Endothelial cell (in vitro differentiated cells): ENCODE data around the gene SEC14L2. TPM values are rescaled to one million over a fixed set of nuclear protein-coding genes. Genes with fewer than 3 reads are reported as not detected.

ENCODE experiments used
- DNase-seq: peaks from one replicate; pipeline ENCODE4 v3.0.0; 2021; ENCODE audit warnings: low spot score
- H3K27ac Mint-ChIP-seq: one replicate; pipeline ENCODE4 v1.8.0; 2021; ENCODE audit warnings: mixed read lengths, inconsistent platforms; ENCODE audit not compliant: unreplicated experiment
- H3K27me3 Mint-ChIP-seq: one replicate; pipeline ENCODE4 v1.8.0; 2021; ENCODE audit warnings: mild to moderate bottlenecking, moderate library complexity, mixed read lengths, inconsistent platforms; ENCODE audit not compliant: unreplicated experiment
- H3K36me3 Mint-ChIP-seq: one replicate; pipeline ENCODE4 v1.8.0; 2021; ENCODE audit warnings: mild to moderate bottlenecking, low read depth, mixed read lengths, inconsistent platforms; ENCODE audit not compliant: unreplicated experiment
- H3K4me1 Mint-ChIP-seq: one replicate; pipeline ENCODE4 v1.8.0; 2021; ENCODE audit warnings: mild to moderate bottlenecking, mixed read lengths, inconsistent platforms; ENCODE audit not compliant: unreplicated experiment
- H3K4me3 Mint-ChIP-seq: one replicate; pipeline ENCODE4 v1.8.0; 2021; ENCODE audit warnings: mild to moderate bottlenecking, mixed read lengths, inconsistent platforms; ENCODE audit not compliant: unreplicated experiment
- H3K9me3 Mint-ChIP-seq: one replicate; pipeline ENCODE4 v1.8.0; 2021; ENCODE audit warnings: mixed read lengths, inconsistent platforms; ENCODE audit not compliant: unreplicated experiment
- CTCF ChIP-seq: fragments of 200-600 bp; sonication (generic); IDR thresholded peaks from one replicate; pipeline ENCODE4 v1.5.0; 2021; ENCODE audit warnings: antibody characterized with exemption; ENCODE audit not compliant: unreplicated experiment
- total RNA-seq: library from RNA; stranded (reverse); fragmentation: NEBNext Ultra II Directional; extraction: Animal tissue kit (Norgen Biotek cat#: 25700); gene quantifications from one replicate; pipeline ENCODE4 v1.2.1, GENCODE V29; 2021; ENCODE audit not compliant: unreplicated experiment

The SEC14L2 gene
- total RNA-seq, 1 donor from 2014 or later: 3.9 TPM

- peaks cover 5% of the 10 kb centered on the region for H3K27me3 Mint-ChIP-seq
- DNase-seq: peak; percentile 95
- H3K36me3 Mint-ChIP-seq: no peaks in the 10 kb centered on the region
- peaks cover 39% of the 10 kb centered on the region for H3K4me1 Mint-ChIP-seq
- peak overlapping the region; percentile 92 for H3K4me3 Mint-ChIP-seq
- H3K27ac Mint-ChIP-seq: peak overlapping the region; percentile 81
- TF ChIP-seq CTCF: no peak
- H3K9me3 Mint-ChIP-seq: no peaks in the 10 kb centered on the region
These were observed 27.2 kb downstream of the SEC14L2 start for GRCh38 chr22:30423959-30424533.

GRCh38 chr22:30424534-30425326, 27.9 kb downstream of the SEC14L2 start:
- Mint-ChIP-seq H3K4me3 (peak overlapping the region; percentile 73), H3K27me3 (peaks cover 5% of the 10 kb centered on the region), H3K36me3 (no peaks in the 10 kb centered on the region), H3K4me1 (peaks cover 39% of the 10 kb centered on the region), H3K9me3 (no peaks in the 10 kb centered on the region), H3K27ac (peak overlapping the region; percentile 64)
- TF ChIP-seq CTCF: no peak
- no peak for DNase-seq

GRCh38 chr22:30425327-30425615, 28.5 kb downstream of the SEC14L2 start:
- no peak for DNase-seq
- Mint-ChIP-seq H3K27ac (peak overlapping the region; percentile 32), H3K27me3 (peaks cover 5% of the 10 kb centered on the region), H3K4me1 (peaks cover 41% of the 10 kb centered on the region), H3K36me3 (peaks cover 5% of the 10 kb centered on the region), H3K9me3 (no peaks in the 10 kb centered on the region), H3K4me3 (peak overlapping the region; percentile 94)
- no peak for TF ChIP-seq CTCF

- Mint-ChIP-seq H3K27me3 (peaks cover 5% of the 10 kb centered on the region), H3K4me1 (peaks cover 37% of the 10 kb centered on the region), H3K27ac (peak within 1 kb of the TSS; percentile 64), H3K4me3 (peak within 1 kb of the TSS; percentile 94), H3K9me3 (no peaks in the 10 kb centered on the region), H3K36me3 (peaks cover 5% of the 10 kb centered on the region)
- DNase-seq: peak; percentile 73
- no peak for TF ChIP-seq CTCF
These were observed 29.0 kb downstream of the SEC14L2 start, which contains the start of gene MTFP1 for GRCh38 chr22:30425616-30426387. Gene MTFP1 (plus strand): TSS chr22:30425768. CDS start chr22:30425880, 112 bp downstream.
